Embryonic facial prominence (tissue), 1 donor: Measurements from ENCODE around the gene ADIPOQ.
"Not testable (repeated sequence)": the region's sequence is repeated elsewhere in the genome, so short reads cannot be mapped to it uniquely, and the experiment has no call there.

Experiments used
- DNase-seq: peaks from one replicate; pipeline ENCODE4 v3.0.0-alpha.2; 2016; ENCODE audit errors: extremely low spot score

ADIPOQ gene

DNA sequence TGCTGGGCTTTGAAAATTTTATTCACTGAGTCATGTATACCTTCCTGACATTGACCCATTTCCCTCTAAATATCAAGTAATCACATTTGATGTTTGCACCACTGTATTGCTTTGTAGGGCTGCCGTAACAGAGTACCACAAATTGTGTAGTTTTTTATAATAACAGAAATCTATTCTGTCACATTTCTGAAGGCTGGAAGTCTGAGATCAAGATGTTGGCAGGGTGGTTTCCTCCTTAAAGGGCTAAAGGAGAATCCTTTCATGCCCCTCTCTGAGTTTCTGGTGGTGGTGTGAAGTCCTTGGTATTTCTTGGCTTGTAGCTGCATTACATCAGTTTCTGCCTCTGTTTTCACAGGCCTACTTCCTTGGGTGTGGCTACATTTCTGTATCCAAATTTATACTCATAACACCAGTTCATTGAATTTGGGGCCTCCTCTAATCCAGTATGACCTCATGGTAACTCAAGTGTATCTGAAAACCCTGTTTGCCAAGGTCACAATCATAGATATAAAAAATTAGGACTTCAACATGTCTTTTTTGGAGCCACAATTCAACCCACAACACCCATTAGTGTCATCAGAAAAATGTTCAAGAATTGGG, 58.7 kb downstream of the ADIPOQ start:
- DNase-seq = no peak

- DNase-seq = no peak
Measured at GRCh38 chr3:186902154-186902553, 59.6 kb downstream of the ADIPOQ start.

DNA sequence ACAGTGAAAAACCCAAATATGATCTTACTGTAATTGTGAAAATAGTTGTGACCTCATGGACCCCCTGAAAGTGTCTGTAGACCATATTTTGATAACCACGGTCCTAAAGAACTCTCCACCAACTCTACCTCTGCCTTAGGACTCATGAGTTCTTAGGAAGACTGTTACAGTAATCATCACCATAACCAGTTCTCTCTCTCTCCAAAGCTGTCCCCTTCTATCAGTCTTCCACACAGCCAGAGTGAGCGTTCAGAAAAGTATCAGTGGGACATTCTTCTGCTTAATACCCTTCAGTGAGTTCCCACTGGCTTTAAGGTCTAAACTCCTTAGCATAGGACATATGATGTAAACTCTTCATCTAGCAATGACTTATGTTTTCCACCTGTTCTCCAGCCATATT, 60.2 kb downstream of the ADIPOQ start:
- no peak for DNase-seq

GRCh38 chr3:186903676-186904075, 61.2 kb downstream of the ADIPOQ start:
- DNase-seq = not testable (repeated sequence)

- not testable (repeated sequence) for DNase-seq
Measured at GRCh38 chr3:186907075-186907474, 64.6 kb downstream of the ADIPOQ start.
